HepG2 (cell line): ENCODE data around the gene ST6GALNAC2. TPM values are rescaled to one million over a fixed set of nuclear protein-coding genes. Genes with fewer than 3 reads are reported as not detected.

Experiments used
- ATF2 ChIP-seq: sonication (generic); formaldehyde crosslinking; IDR thresholded peaks from 2 replicates; pipeline ENCODE4 v1.4.0; 2020; ENCODE audit warnings: missing genetic modification reagents
- FOXK1 ChIP-seq: sonication (generic); formaldehyde crosslinking; IDR thresholded peaks from 2 replicates; pipeline ENCODE4 v1.4.0; 2020; ENCODE audit warnings: low read depth, missing genetic modification reagents, borderline replicate concordance
- HOXA3 ChIP-seq: sonication (generic); formaldehyde crosslinking; IDR thresholded peaks from 2 replicates; pipeline ENCODE4 v1.5.0; 2020; ENCODE audit warnings: missing genetic modification reagents
- IKZF5 ChIP-seq: IDR thresholded peaks from 2 replicates; pipeline ENCODE4 v1.6.1; 2018; ENCODE audit warnings: missing genetic modification reagents, mild to moderate bottlenecking, missing compliant biosample characterization
- NFATC3 ChIP-seq: sonication (generic); formaldehyde crosslinking; IDR thresholded peaks from 2 replicates; pipeline ENCODE4 v1.5.1; 2020; ENCODE audit warnings: mild to moderate bottlenecking, missing genetic modification reagents
- NRL ChIP-seq: sonication (generic); formaldehyde crosslinking; IDR thresholded peaks from 2 replicates; pipeline ENCODE4 v1.5.0; 2020; ENCODE audit warnings: missing genetic modification reagents, mild to moderate bottlenecking, moderate library complexity, borderline replicate concordance
- REPIN1 ChIP-seq: sonication (generic); formaldehyde crosslinking; IDR thresholded peaks from 2 replicates; pipeline ENCODE4 v1.8.0; 2022; ENCODE audit warnings: missing genetic modification reagents, low read depth, mild to moderate bottlenecking, borderline replicate concordance
- RXRB ChIP-seq: IDR thresholded peaks from 2 replicates; pipeline ENCODE4 v1.6.1; 2016; ENCODE audit warnings: borderline replicate concordance, missing genetic modification reagents, missing compliant biosample characterization
- SIX1 ChIP-seq: sonication (generic); formaldehyde crosslinking; IDR thresholded peaks from 2 replicates; pipeline ENCODE4 v1.4.0; 2020; ENCODE audit warnings: missing genetic modification reagents, borderline replicate concordance
- SMAD3 ChIP-seq: sonication (generic); formaldehyde crosslinking; IDR thresholded peaks from 2 replicates; pipeline ENCODE4 v1.4.0; 2020; ENCODE audit warnings: missing genetic modification reagents
- SMC3 ChIP-seq: IDR thresholded peaks from 2 replicates; pipeline ENCODE4 v1.6.1; 2011; ENCODE audit warnings: low read length, improper control_type of control experiment
- THAP11 ChIP-seq: IDR thresholded peaks from 2 replicates; pipeline ENCODE4 v1.6.1; 2016; ENCODE audit warnings: missing biosample characterization, missing genetic modification reagents
- YY1 ChIP-seq: IDR thresholded peaks from 2 replicates; pipeline ENCODE4 v1.6.1; 2011; ENCODE audit warnings: low read length, low read depth, moderate library complexity, mild to moderate bottlenecking; ENCODE audit not compliant: insufficient read depth, insufficient replicate concordance
- ZBTB33 ChIP-seq: sonication (generic); formaldehyde crosslinking; IDR thresholded peaks from 2 replicates; pipeline ENCODE4 v1.4.0; 2020; ENCODE audit warnings: missing genetic modification reagents
- ZKSCAN5 ChIP-seq: sonication (generic); formaldehyde crosslinking; IDR thresholded peaks from 2 replicates; pipeline ENCODE4 v1.5.1; 2020; ENCODE audit warnings: mild to moderate bottlenecking, missing genetic modification reagents
- ZNF280B ChIP-seq: sonication (generic); formaldehyde crosslinking; IDR thresholded peaks from 2 replicates; pipeline ENCODE4 v1.5.0; 2020; ENCODE audit warnings: missing genetic modification reagents, mild to moderate bottlenecking, borderline replicate concordance
- ZNF556 ChIP-seq: sonication (generic); formaldehyde crosslinking; IDR thresholded peaks from 2 replicates; pipeline ENCODE4 v1.4.0; 2020; ENCODE audit warnings: mild to moderate bottlenecking, missing genetic modification reagents, borderline replicate concordance
- ZNF782 ChIP-seq: sonication (generic); formaldehyde crosslinking; IDR thresholded peaks from 2 replicates; pipeline ENCODE4 v1.4.0; 2020; ENCODE audit warnings: missing genetic modification reagents, mild to moderate bottlenecking, borderline replicate concordance
- ZNF841 ChIP-seq: sonication (generic); formaldehyde crosslinking; IDR thresholded peaks from 2 replicates; pipeline ENCODE4 v1.8.1; 2023; ENCODE audit warnings: missing genetic modification reagents, borderline replicate concordance
- ZNF879 ChIP-seq: sonication (generic); formaldehyde crosslinking; IDR thresholded peaks from 2 replicates; pipeline ENCODE4 v1.8.1; 2023; ENCODE audit warnings: missing genetic modification reagents
- ZSCAN29 ChIP-seq: sonication (generic); formaldehyde crosslinking; conservative IDR thresholded peaks from 2 replicates; pipeline ENCODE4 v1.4.0; 2020; ENCODE audit warnings: mild to moderate bottlenecking, missing genetic modification reagents
- polyA plus RNA-seq, 8 experiments: library from polyadenylated mRNA; depleted of rRNA in 3 of 8; stranded (reverse) in 7 of 8; unstranded in 1 of 8; fragments of >200 nt; fragmentation: Illumina TruSeq in 4 of 8; extraction: Trizol in 4 of 8; gene quantifications; 2 replicates each; pipeline versions ENCODE4 v1.2.1 to v1.2.3, GENCODE V29; 2011 to 2016; ENCODE audit warnings: low read depth in 4 of 8, missing spikeins in 1 of 8, mixed read lengths in 1 of 8; ENCODE audit not compliant: insufficient read depth in 1 of 8
- total RNA-seq, 5 experiments: library from RNA; depleted of rRNA; stranded (reverse); fragments of >200 nt; fragmentation: Illumina TruSeq; extraction: Trizol; gene quantifications; 2 replicates each; pipeline ENCODE4 v1.2.3, GENCODE V29; 2016; ENCODE audit warnings: low read depth in 1 of 5

ST6GALNAC2 gene
- total and polyA plus RNA-seq, 2 of the 13 experiments (the other 11 are each of a cell fraction or from before 2014, with no cell fraction given): 0.12 to 0.49 TPM

- peak; percentile 23; the same call in 1 of the 2 replicates for TF ChIP-seq FOXK1 (CRISPR knock-in tag)
- TF ChIP-seq HOXA3 (CRISPR knock-in tag): peak; percentile 21; the same call in 1 of the 2 replicates
- 0 out of 2 replicates have a peak, but pooled peaks have one; percentile 67 for TF ChIP-seq NRL (CRISPR knock-in tag)
- peak; percentile 77 for TF ChIP-seq ZBTB33 (CRISPR knock-in tag)
- TF ChIP-seq ZNF556 (CRISPR knock-in tag): 0 out of 2 replicates have a peak, but pooled peaks have one; percentile 43
- TF ChIP-seq YY1: no peak
- peak; percentile 35; the same call in 1 of the 2 replicates for TF ChIP-seq ZNF280B (CRISPR knock-in tag)
- 0 out of 2 replicates have a peak, but pooled peaks have one; percentile 19 for TF ChIP-seq THAP11 (CRISPR knock-in tag)
- TF ChIP-seq SMAD3 (CRISPR knock-in tag): 0 out of 2 replicates have a peak, but pooled peaks have one; percentile 45
- TF ChIP-seq ZNF782 (CRISPR knock-in tag): 0 out of 2 replicates have a peak, but pooled peaks have one; percentile 70
- TF ChIP-seq ZNF841 (CRISPR knock-in tag): no peak
- TF ChIP-seq ZKSCAN5 (CRISPR knock-in tag): no peak
- peak; percentile 99 for TF ChIP-seq SMC3
- TF ChIP-seq IKZF5 (CRISPR knock-in tag): peak; percentile 33; the same call in 1 of the 2 replicates
- 0 out of 2 replicates have a peak, but pooled peaks have one; percentile 18 for TF ChIP-seq RXRB (CRISPR knock-in tag)
- 0 out of 2 replicates have a peak, but pooled peaks have one; percentile 7 for TF ChIP-seq SIX1
- TF ChIP-seq ZNF879 (CRISPR knock-in tag): no peak
- no peak for TF ChIP-seq ZSCAN29 (CRISPR knock-in tag)
- TF ChIP-seq REPIN1 (CRISPR knock-in tag): peak; percentile 63; the same call in 1 of the 2 replicates
- TF ChIP-seq ATF2 (CRISPR knock-in tag): peak; percentile 25; the same call in 1 of the 2 replicates
- 0 out of 2 replicates have a peak, but pooled peaks have one; percentile 66 for TF ChIP-seq NFATC3 (CRISPR knock-in tag)
Measured at GRCh38 chr17:76547183-76547641, 38.4 kb downstream of the ST6GALNAC2 start (continued).
